HepG2 (cell line): ENCODE results near the gene TFAP2A. TPM values are rescaled to one million over a fixed set of nuclear protein-coding genes. Genes with fewer than 3 reads are reported as not detected.

Source experiments
- ATAC-seq: fragments of 200-7000 bp; cut with Tn5 transposase; 3 replicates; pipeline ENCODE4 v1.9.1; 2020; ENCODE audit warnings: mild to moderate bottlenecking, moderate library complexity
- BruUV-seq: library from RNA; stranded (reverse); fragments of 400-500 nt; replicated peaks from 2 replicates; lab custom pipeline; 2021; lab: Mats Ljungman, UMichigan
- CTCF ChIA-PET: fragments of 300-600 bp; formaldehyde crosslinking; extraction: SDS; loops from one replicate; lab custom pipeline; 2021; ENCODE audit warnings: low total read pairs, inconsistent platforms, low intra/inter-chr PET ratio; lab: Yijun Ruan, JAX
- POLR2A ChIA-PET: fragments of 350-600 bp; sonication (Branson Sonifier 250); formaldehyde crosslinking; loops from one replicate; lab custom pipeline; 2020; ENCODE audit warnings: antibody characterized with exemption, inconsistent platforms; lab: Yijun Ruan, JAX
- DNase-seq: peaks from one replicate; pipeline ENCODE4 v3.0.0-alpha.2; 2015; ENCODE audit warnings: low spot score
- FAIRE-seq: peaks from 3 replicates; lab custom pipeline; 2011; peaks lifted over from hg19 to GRCh38; lab: Jason Lieb, UNC
- H2AFZ ChIP-seq: one replicate; pipeline ENCODE4 v1.6.1; 2011; ENCODE audit warnings: low read length, inconsistent platforms
- H3K27ac ChIP-seq: fragments of 300-600 bp; 3 replicates; pipeline ENCODE4 v1.8.0; 2011; ENCODE audit warnings: mixed run types, mild to moderate bottlenecking, mixed read lengths, low read length, inconsistent platforms; ENCODE audit not compliant: insufficient read depth; ENCODE audit errors: extremely low read length
- H3K27me3 ChIP-seq, 2 experiments: fragments of 200-600 bp in 1 of 2; 2 replicates in 1 of 2; 3 replicates in 1 of 2; pipeline versions ENCODE4 v1.6.0 to v1.8.0; 2011; ENCODE audit warnings: low read length in 2 of 2, mild to moderate bottlenecking in 2 of 2, moderate library complexity in 2 of 2, inconsistent platforms in 1 of 2; ENCODE audit not compliant: insufficient read depth in 2 of 2, control insufficient read depth in 1 of 2
- H3K36me3 ChIP-seq, 2 experiments: fragments of 200-600 bp in 1 of 2; replicated peaks in 1 of 2; 2 replicates in 1 of 2; 3 replicates in 1 of 2; pipeline versions ENCODE4 v1.5.1 to v1.8.0; 2011; ENCODE audit warnings: low read length in 2 of 2, inconsistent platforms in 1 of 2; ENCODE audit not compliant: insufficient read depth in 2 of 2, control insufficient read depth in 1 of 2
- H3K4me1 ChIP-seq: 2 replicates; pipeline ENCODE4 v1.5.1; 2012; ENCODE audit warnings: low read length, inconsistent platforms; ENCODE audit not compliant: insufficient read depth
- H3K4me2 ChIP-seq: 2 replicates; pipeline ENCODE4 v1.6.0; 2011; ENCODE audit warnings: low read depth, low read length, inconsistent platforms
- H3K4me3 ChIP-seq, 3 experiments: fragments of 200-600 bp in 1 of 3; sonication (generic), shearing (Covaris generic) in 1 of 3; replicated peaks in 1 of 3; 2 replicates each; pipeline ENCODE4 v1.5.1; 2011 to 2016; ENCODE audit warnings: low read length in 3 of 3, inconsistent platforms in 2 of 3, low read depth in 2 of 3, mild to moderate bottlenecking in 2 of 3, control low read depth in 1 of 3, mixed read lengths in 1 of 3; ENCODE audit not compliant: insufficient read depth in 1 of 3
- H3K79me2 ChIP-seq: one replicate; pipeline ENCODE4 v1.6.1; 2011; ENCODE audit warnings: low read length, inconsistent platforms; ENCODE audit not compliant: insufficient read depth
- H3K9ac ChIP-seq: 2 replicates; pipeline ENCODE4 v1.6.0; 2011; ENCODE audit warnings: mild to moderate bottlenecking, low read depth, low read length, inconsistent platforms; ENCODE audit not compliant: insufficient read depth
- H3K9me3 ChIP-seq: 2 replicates; pipeline ENCODE4 v1.5.1; 2012; ENCODE audit warnings: mild to moderate bottlenecking, low read length
- H4K20me1 ChIP-seq: 2 replicates; pipeline ENCODE4 v1.6.0; 2011; ENCODE audit warnings: inconsistent platforms, mild to moderate bottlenecking, low read length, moderate library complexity; ENCODE audit not compliant: insufficient read depth
- HMG20A ChIP-seq: IDR thresholded peaks from 2 replicates; pipeline ENCODE4 v1.6.1; 2016; ENCODE audit warnings: borderline replicate concordance
- NR2F2 ChIP-seq: IDR thresholded peaks from 2 replicates; pipeline ENCODE4 v1.6.1; 2012; ENCODE audit warnings: low read depth, inconsistent platforms, borderline replicate concordance
- PAX8 ChIP-seq: sonication (generic); formaldehyde crosslinking; IDR thresholded peaks from 2 replicates; pipeline ENCODE4 v1.8.0; 2022; ENCODE audit warnings: mild to moderate bottlenecking, missing genetic modification reagents, borderline replicate concordance
- RARG ChIP-seq: sonication (generic); formaldehyde crosslinking; IDR thresholded peaks from 2 replicates; pipeline ENCODE4 v1.4.0; 2020; ENCODE audit warnings: low read depth, mild to moderate bottlenecking, missing genetic modification reagents
- XRCC5 ChIP-seq: fragments of 200-400 bp; formaldehyde crosslinking; optimal IDR thresholded peaks from 2 replicates; pipeline ENCODE3; 2017; ENCODE audit warnings: mild to moderate bottlenecking, low read length
- ZFP37 ChIP-seq: sonication (generic); formaldehyde crosslinking; IDR thresholded peaks from 2 replicates; pipeline ENCODE4 v1.4.0; 2020; ENCODE audit warnings: missing genetic modification reagents, borderline replicate concordance
- ZNF317 ChIP-seq: sonication (generic); formaldehyde crosslinking; IDR thresholded peaks from 2 replicates; pipeline ENCODE4 v1.5.0; 2020; ENCODE audit warnings: mild to moderate bottlenecking, missing genetic modification reagents
- ZNF34 ChIP-seq: sonication (generic); formaldehyde crosslinking; IDR thresholded peaks from 2 replicates; pipeline ENCODE4 v1.4.0; 2020; ENCODE audit warnings: mild to moderate bottlenecking, missing genetic modification reagents, borderline replicate concordance
- WGBS: methylation state at CpG from one replicate; pipeline ENCODE4 v1.1.6; 2017; ENCODE audit warnings: low lambda C conversion rate; 5-methylcytosine and 5-hydroxymethylcytosine counted together
- in situ Hi-C: cut with HindIII; loops from 2 replicates; pipeline ENCODE4 v1.10.0; 2017; ENCODE audit warnings: low pct_unique_long_range_greater_than_20kb; ENCODE audit not compliant: extremely low pct_ligation_motif_present
- intact Hi-C: fragments of 100-400 bp; cut with micrococcal nuclease; formaldehyde crosslinking; loops from one replicate; pipeline ENCODE4 v1.10.0; 2022; ENCODE audit not compliant: unreplicated experiment
- polyA plus RNA-seq, 8 experiments: library from polyadenylated mRNA; depleted of rRNA in 3 of 8; stranded (reverse) in 7 of 8; unstranded in 1 of 8; fragments of >200 nt; fragmentation: Illumina TruSeq in 4 of 8; extraction: Trizol in 4 of 8; gene quantifications; 2 replicates each; pipeline versions ENCODE4 v1.2.1 to v1.2.3, GENCODE V29; 2011 to 2016; ENCODE audit warnings: low read depth in 4 of 8, missing spikeins in 1 of 8, mixed read lengths in 1 of 8; ENCODE audit not compliant: insufficient read depth in 1 of 8
- total RNA-seq, 5 experiments: library from RNA; depleted of rRNA; stranded (reverse); fragments of >200 nt; fragmentation: Illumina TruSeq; extraction: Trizol; gene quantifications; 2 replicates each; pipeline ENCODE4 v1.2.3, GENCODE V29; 2016; ENCODE audit warnings: low read depth in 1 of 5
- TF ChIP-seq, protein P1 (sequence below): sonication (generic); formaldehyde crosslinking; conservative IDR thresholded peaks from 2 replicates; pipeline ENCODE4 v1.8.0; 2022; ENCODE audit warnings: missing genetic modification reagents
- TF ChIP-seq, protein P2 (sequence below): sonication (generic); formaldehyde crosslinking; IDR thresholded peaks from 2 replicates; pipeline ENCODE4; 2020; ENCODE audit warnings: missing genetic modification reagents, mild to moderate bottlenecking, borderline replicate concordance
- TF ChIP-seq, protein P3 (sequence below): sonication (generic); formaldehyde crosslinking; IDR thresholded peaks from 2 replicates; pipeline ENCODE4 v1.5.0; 2020; ENCODE audit warnings: missing genetic modification reagents
- TF ChIP-seq, protein P4 (sequence below): sonication (generic); formaldehyde crosslinking; IDR thresholded peaks from 2 replicates; pipeline ENCODE4 v1.4.0; 2020; ENCODE audit warnings: missing genetic modification reagents

TFAP2A gene
- total and polyA plus RNA-seq, 2 of the 13 experiments (the other 11 are each of a cell fraction or from before 2014, with no cell fraction given): not detected

DNA sequence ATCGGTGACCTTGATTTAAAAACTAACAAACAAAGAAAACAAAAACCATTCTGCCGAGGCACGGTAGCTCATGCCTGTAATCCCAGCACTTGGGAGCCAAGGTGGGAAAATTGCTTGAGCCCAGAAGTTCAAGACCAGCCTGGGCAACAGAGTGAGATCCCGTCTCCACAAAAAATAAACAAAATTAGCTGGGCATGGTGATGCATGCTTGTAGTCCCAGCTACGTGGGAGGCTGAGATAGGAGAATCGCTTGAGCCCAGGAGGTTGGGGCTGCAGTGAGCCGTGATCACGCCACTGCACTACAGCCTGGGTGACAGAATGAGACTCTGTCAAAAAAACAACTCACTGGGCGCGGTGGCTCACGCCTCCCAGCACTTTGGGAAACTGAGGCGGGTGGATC is 48.2 kb upstream of the TFAP2A start:
- ATAC-seq: no peak
- no peak overlapping the region for H3K4me3 ChIP-seq
- POLR2A ChIA-PET: no interaction called here
- in situ Hi-C loops (no loop called here), intact Hi-C loops (no loop called here)
- no peak overlapping the region for H3K27ac ChIP-seq
- H3K4me1 ChIP-seq: no peaks in the 10 kb centered on the region
- no peak for DNase-seq
- 16% methylated on average over 12 of the region's 12 CpGs for WGBS
- no peak for FAIRE-seq
- no peaks in the 10 kb centered on the region for H3K79me2 ChIP-seq
- no peaks in the 10 kb centered on the region for H3K9me3 ChIP-seq
- CTCF ChIA-PET: no interaction called here
- no peaks in the 10 kb centered on the region for H4K20me1 ChIP-seq
- no TSS peak for BruUV-seq
- no peak overlapping the region for H3K4me2 ChIP-seq
- H3K9ac ChIP-seq: no peak overlapping the region
- H2AFZ ChIP-seq: no peak overlapping the region
- no peaks in the 10 kb centered on the region for H3K36me3 ChIP-seq
- H3K27me3 ChIP-seq: peaks cover 0 to 19% of the 10 kb centered on the region in 2 experiments; a peak in 2 of 5 replicates
- TF ChIP-seq, protein P1, sequence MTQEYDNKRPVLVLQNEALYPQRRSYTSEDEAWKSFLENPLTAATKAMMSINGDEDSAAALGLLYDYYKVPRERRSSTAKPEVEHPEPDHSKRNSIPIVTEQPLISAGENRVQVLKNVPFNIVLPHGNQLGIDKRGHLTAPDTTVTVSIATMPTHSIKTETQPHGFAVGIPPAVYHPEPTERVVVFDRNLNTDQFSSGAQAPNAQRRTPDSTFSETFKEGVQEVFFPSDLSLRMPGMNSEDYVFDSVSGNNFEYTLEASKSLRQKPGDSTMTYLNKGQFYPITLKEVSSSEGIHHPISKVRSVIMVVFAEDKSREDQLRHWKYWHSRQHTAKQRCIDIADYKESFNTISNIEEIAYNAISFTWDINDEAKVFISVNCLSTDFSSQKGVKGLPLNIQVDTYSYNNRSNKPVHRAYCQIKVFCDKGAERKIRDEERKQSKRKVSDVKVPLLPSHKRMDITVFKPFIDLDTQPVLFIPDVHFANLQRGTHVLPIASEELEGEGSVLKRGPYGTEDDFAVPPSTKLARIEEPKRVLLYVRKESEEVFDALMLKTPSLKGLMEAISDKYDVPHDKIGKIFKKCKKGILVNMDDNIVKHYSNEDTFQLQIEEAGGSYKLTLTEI (CRISPR knock-in tag): no peak
- TF ChIP-seq ZNF34 (no peak), HMG20A (CRISPR knock-in tag) (no peak), PAX8 (CRISPR knock-in tag) (no peak), RARG (no peak), XRCC5 (no peak), ZFP37 (CRISPR knock-in tag) (no peak), NR2F2 (no peak), ZNF317 (CRISPR knock-in tag) (no peak)
- TF ChIP-seq, protein P2, sequence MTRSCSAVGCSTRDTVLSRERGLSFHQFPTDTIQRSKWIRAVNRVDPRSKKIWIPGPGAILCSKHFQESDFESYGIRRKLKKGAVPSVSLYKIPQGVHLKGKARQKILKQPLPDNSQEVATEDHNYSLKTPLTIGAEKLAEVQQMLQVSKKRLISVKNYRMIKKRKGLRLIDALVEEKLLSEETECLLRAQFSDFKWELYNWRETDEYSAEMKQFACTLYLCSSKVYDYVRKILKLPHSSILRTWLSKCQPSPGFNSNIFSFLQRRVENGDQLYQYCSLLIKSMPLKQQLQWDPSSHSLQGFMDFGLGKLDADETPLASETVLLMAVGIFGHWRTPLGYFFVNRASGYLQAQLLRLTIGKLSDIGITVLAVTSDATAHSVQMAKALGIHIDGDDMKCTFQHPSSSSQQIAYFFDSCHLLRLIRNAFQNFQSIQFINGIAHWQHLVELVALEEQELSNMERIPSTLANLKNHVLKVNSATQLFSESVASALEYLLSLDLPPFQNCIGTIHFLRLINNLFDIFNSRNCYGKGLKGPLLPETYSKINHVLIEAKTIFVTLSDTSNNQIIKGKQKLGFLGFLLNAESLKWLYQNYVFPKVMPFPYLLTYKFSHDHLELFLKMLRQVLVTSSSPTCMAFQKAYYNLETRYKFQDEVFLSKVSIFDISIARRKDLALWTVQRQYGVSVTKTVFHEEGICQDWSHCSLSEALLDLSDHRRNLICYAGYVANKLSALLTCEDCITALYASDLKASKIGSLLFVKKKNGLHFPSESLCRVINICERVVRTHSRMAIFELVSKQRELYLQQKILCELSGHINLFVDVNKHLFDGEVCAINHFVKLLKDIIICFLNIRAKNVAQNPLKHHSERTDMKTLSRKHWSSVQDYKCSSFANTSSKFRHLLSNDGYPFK (CRISPR knock-in tag): no peak
- TF ChIP-seq, protein P3, sequence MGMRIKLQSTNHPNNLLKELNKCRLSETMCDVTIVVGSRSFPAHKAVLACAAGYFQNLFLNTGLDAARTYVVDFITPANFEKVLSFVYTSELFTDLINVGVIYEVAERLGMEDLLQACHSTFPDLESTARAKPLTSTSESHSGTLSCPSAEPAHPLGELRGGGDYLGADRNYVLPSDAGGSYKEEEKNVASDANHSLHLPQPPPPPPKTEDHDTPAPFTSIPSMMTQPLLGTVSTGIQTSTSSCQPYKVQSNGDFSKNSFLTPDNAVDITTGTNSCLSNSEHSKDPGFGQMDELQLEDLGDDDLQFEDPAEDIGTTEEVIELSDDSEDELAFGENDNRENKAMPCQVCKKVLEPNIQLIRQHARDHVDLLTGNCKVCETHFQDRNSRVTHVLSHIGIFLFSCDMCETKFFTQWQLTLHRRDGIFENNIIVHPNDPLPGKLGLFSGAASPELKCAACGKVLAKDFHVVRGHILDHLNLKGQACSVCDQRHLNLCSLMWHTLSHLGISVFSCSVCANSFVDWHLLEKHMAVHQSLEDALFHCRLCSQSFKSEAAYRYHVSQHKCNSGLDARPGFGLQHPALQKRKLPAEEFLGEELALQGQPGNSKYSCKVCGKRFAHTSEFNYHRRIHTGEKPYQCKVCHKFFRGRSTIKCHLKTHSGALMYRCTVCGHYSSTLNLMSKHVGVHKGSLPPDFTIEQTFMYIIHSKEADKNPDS (CRISPR knock-in tag): no peak
- TF ChIP-seq, protein P4, sequence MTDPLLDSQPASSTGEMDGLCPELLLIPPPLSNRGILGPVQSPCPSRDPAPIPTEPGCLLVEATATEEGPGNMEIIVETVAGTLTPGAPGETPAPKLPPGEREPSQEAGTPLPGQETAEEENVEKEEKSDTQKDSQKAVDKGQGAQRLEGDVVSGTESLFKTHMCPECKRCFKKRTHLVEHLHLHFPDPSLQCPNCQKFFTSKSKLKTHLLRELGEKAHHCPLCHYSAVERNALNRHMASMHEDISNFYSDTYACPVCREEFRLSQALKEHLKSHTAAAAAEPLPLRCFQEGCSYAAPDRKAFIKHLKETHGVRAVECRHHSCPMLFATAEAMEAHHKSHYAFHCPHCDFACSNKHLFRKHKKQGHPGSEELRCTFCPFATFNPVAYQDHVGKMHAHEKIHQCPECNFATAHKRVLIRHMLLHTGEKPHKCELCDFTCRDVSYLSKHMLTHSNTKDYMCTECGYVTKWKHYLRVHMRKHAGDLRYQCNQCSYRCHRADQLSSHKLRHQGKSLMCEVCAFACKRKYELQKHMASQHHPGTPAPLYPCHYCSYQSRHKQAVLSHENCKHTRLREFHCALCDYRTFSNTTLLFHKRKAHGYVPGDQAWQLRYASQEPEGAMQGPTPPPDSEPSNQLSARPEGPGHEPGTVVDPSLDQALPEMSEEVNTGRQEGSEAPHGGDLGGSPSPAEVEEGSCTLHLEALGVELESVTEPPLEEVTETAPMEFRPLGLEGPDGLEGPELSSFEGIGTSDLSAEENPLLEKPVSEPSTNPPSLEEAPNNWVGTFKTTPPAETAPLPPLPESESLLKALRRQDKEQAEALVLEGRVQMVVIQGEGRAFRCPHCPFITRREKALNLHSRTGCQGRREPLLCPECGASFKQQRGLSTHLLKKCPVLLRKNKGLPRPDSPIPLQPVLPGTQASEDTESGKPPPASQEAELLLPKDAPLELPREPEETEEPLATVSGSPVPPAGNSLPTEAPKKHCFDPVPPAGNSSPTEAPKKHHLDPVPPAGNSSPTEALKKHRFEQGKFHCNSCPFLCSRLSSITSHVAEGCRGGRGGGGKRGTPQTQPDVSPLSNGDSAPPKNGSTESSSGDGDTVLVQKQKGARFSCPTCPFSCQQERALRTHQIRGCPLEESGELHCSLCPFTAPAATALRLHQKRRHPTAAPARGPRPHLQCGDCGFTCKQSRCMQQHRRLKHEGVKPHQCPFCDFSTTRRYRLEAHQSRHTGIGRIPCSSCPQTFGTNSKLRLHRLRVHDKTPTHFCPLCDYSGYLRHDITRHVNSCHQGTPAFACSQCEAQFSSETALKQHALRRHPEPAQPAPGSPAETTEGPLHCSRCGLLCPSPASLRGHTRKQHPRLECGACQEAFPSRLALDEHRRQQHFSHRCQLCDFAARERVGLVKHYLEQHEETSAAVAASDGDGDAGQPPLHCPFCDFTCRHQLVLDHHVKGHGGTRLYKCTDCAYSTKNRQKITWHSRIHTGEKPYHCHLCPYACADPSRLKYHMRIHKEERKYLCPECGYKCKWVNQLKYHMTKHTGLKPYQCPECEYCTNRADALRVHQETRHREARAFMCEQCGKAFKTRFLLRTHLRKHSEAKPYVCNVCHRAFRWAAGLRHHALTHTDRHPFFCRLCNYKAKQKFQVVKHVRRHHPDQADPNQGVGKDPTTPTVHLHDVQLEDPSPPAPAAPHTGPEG (CRISPR knock-in tag): no peak
